ENCODE measurements around the gene SMPD3. TPM values are rescaled to one million over a fixed set of nuclear protein-coding genes. Genes with fewer than 3 reads are reported as not detected.
A peak's percentile ranks its signal among the peaks of the same experiment; 100 is the strongest.

The SMPD3 gene
- total and polyA plus RNA-seq, 2 experiments from 2014 or later, result 0.57 to 0.83 TPM

DNA sequence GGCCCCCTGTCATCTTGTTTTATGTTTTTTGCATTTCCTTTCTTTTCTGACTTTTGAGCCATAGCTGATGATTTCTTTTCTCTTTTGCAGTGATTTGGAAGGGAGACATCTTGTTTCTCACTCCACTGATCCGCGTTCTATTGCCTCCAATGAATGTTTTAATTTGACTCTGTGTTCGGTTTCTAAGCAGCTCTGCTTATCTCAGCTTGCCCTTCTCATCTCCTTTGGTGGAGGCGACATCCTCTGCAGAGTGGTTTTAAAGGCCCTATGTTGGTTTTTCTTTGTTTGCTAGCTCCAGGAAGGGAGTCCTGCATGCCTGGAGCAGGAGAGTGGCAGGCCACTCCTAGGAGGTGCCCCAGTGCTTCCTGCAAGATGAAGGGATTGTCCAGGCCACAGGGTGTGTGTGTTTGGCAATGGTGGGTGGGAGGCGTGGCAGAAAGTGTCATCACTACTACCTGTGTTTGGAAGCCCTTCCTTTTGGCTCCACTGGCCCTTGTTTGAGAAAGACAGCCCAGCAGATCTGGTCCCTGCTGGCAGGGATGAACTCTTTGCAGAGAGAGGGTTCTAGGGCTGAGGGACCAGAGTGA, 13.6 kb downstream of the SMPD3 start:
- no peak overlapping the region for H3K4me2 ChIP-seq
- no peaks in the 10 kb centered on the region for H3F3A ChIP-seq (replicated peaks; ENCODE audit: low read depth)
- H3K9me3 Mint-ChIP-seq, result peaks cover 7% of the 10 kb centered on the region
- no peaks in the 10 kb centered on the region for H3K4me1 ChIP-seq (ENCODE audit: insufficient read depth)
- H3K79me2 ChIP-seq (replicated peaks; ENCODE audit: insufficient read depth), result no peaks in the 10 kb centered on the region
- peaks cover 4% of the 10 kb centered on the region; the same call in 1 of the 3 replicates for H3K4me1 Mint-ChIP-seq
- 0 out of 2 replicates have a peak, but pooled peaks cover 5% of the 10 kb centered on the region for H3K9me2 ChIP-seq (ENCODE audit: insufficient read depth)
- H2AFZ ChIP-seq, result peak overlapping the region; percentile 93
- no peak for TF ChIP-seq ZNF114 (CRISPR knock-in tag; IDR thresholded peaks at IDR 0.05)
- TF ChIP-seq CREB1 (CRISPR knock-in tag; IDR thresholded peaks at IDR 0.05; ENCODE audit: low read depth), result no peak
- no peak for TF ChIP-seq EZH2 (IDR thresholded peaks at IDR 0.05; ENCODE audit: low read depth, unreplicated experiment)
- TF ChIP-seq POLR2AphosphoS5 (IDR thresholded peaks at IDR 0.05; ENCODE audit: low read depth), result no peak
- TF ChIP-seq, protein P1, sequence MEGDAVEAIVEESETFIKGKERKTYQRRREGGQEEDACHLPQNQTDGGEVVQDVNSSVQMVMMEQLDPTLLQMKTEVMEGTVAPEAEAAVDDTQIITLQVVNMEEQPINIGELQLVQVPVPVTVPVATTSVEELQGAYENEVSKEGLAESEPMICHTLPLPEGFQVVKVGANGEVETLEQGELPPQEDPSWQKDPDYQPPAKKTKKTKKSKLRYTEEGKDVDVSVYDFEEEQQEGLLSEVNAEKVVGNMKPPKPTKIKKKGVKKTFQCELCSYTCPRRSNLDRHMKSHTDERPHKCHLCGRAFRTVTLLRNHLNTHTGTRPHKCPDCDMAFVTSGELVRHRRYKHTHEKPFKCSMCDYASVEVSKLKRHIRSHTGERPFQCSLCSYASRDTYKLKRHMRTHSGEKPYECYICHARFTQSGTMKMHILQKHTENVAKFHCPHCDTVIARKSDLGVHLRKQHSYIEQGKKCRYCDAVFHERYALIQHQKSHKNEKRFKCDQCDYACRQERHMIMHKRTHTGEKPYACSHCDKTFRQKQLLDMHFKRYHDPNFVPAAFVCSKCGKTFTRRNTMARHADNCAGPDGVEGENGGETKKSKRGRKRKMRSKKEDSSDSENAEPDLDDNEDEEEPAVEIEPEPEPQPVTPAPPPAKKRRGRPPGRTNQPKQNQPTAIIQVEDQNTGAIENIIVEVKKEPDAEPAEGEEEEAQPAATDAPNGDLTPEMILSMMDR (conservative IDR thresholded peaks at IDR 0.05; ENCODE audit: low read depth in 2 of 2), result no peak
- TF ChIP-seq JUNB (IDR thresholded peaks at IDR 0.05; ENCODE audit: unreplicated experiment), result no peak
- TF ChIP-seq NANOG (IDR thresholded peaks at IDR 0.05; ENCODE audit: borderline replicate concordance), result no peak
- no peak for TF ChIP-seq EZH2phosphoT487 (IDR thresholded peaks at IDR 0.05; ENCODE audit: unreplicated experiment)
- TF ChIP-seq STAT1 (IDR thresholded peaks at IDR 0.05; ENCODE audit: unreplicated experiment), result no peak
- no peak for TF ChIP-seq ZNF331 (CRISPR knock-in tag; IDR thresholded peaks at IDR 0.05; ENCODE audit: low read depth)
- TF ChIP-seq, protein P2, sequence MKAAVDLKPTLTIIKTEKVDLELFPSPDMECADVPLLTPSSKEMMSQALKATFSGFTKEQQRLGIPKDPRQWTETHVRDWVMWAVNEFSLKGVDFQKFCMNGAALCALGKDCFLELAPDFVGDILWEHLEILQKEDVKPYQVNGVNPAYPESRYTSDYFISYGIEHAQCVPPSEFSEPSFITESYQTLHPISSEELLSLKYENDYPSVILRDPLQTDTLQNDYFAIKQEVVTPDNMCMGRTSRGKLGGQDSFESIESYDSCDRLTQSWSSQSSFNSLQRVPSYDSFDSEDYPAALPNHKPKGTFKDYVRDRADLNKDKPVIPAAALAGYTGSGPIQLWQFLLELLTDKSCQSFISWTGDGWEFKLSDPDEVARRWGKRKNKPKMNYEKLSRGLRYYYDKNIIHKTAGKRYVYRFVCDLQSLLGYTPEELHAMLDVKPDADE (IDR thresholded peaks at IDR 0.05), result no peak
- TF ChIP-seq, protein P3, sequence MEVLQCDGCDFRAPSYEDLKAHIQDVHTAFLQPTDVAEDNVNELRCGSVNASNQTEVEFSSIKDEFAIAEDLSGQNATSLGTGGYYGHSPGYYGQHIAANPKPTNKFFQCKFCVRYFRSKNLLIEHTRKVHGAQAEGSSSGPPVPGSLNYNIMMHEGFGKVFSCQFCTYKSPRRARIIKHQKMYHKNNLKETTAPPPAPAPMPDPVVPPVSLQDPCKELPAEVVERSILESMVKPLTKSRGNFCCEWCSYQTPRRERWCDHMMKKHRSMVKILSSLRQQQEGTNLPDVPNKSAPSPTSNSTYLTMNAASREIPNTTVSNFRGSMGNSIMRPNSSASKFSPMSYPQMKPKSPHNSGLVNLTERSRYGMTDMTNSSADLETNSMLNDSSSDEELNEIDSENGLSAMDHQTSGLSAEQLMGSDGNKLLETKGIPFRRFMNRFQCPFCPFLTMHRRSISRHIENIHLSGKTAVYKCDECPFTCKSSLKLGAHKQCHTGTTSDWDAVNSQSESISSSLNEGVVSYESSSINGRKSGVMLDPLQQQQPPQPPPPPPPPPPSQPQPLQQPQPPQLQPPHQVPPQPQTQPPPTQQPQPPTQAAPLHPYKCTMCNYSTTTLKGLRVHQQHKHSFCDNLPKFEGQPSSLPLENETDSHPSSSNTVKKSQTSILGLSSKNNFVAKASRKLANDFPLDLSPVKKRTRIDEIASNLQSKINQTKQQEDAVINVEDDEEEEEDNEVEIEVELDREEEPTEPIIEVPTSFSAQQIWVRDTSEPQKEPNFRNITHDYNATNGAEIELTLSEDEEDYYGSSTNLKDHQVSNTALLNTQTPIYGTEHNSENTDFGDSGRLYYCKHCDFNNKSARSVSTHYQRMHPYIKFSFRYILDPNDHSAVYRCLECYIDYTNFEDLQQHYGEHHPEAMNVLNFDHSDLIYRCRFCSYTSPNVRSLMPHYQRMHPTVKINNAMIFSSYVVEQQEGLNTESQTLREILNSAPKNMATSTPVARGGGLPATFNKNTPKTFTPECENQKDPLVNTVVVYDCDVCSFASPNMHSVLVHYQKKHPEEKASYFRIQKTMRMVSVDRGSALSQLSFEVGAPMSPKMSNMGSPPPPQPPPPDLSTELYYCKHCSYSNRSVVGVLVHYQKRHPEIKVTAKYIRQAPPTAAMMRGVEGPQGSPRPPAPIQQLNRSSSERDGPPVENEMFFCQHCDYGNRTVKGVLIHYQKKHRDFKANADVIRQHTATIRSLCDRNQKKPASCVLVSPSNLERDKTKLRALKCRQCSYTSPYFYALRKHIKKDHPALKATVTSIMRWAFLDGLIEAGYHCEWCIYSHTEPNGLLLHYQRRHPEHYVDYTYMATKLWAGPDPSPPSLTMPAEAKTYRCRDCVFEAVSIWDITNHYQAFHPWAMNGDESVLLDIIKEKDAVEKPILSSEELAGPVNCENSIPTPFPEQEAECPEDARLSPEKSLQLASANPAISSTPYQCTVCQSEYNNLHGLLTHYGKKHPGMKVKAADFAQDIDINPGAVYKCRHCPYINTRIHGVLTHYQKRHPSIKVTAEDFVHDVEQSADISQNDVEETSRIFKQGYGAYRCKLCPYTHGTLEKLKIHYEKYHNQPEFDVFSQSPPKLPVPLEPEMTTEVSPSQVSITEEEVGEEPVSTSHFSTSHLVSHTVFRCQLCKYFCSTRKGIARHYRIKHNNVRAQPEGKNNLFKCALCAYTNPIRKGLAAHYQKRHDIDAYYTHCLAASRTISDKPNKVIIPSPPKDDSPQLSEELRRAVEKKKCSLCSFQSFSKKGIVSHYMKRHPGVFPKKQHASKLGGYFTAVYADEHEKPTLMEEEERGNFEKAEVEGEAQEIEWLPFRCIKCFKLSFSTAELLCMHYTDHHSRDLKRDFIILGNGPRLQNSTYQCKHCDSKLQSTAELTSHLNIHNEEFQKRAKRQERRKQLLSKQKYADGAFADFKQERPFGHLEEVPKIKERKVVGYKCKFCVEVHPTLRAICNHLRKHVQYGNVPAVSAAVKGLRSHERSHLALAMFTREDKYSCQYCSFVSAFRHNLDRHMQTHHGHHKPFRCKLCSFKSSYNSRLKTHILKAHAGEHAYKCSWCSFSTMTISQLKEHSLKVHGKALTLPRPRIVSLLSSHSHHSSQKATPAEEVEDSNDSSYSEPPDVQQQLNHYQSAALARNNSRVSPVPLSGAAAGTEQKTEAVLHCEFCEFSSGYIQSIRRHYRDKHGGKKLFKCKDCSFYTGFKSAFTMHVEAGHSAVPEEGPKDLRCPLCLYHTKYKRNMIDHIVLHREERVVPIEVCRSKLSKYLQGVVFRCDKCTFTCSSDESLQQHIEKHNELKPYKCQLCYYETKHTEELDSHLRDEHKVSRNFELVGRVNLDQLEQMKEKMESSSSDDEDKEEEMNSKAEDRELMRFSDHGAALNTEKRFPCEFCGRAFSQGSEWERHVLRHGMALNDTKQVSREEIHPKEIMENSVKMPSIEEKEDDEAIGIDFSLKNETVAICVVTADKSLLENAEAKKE (CRISPR knock-in tag; IDR thresholded peaks at IDR 0.05), result no peak
- TF ChIP-seq, protein P4, sequence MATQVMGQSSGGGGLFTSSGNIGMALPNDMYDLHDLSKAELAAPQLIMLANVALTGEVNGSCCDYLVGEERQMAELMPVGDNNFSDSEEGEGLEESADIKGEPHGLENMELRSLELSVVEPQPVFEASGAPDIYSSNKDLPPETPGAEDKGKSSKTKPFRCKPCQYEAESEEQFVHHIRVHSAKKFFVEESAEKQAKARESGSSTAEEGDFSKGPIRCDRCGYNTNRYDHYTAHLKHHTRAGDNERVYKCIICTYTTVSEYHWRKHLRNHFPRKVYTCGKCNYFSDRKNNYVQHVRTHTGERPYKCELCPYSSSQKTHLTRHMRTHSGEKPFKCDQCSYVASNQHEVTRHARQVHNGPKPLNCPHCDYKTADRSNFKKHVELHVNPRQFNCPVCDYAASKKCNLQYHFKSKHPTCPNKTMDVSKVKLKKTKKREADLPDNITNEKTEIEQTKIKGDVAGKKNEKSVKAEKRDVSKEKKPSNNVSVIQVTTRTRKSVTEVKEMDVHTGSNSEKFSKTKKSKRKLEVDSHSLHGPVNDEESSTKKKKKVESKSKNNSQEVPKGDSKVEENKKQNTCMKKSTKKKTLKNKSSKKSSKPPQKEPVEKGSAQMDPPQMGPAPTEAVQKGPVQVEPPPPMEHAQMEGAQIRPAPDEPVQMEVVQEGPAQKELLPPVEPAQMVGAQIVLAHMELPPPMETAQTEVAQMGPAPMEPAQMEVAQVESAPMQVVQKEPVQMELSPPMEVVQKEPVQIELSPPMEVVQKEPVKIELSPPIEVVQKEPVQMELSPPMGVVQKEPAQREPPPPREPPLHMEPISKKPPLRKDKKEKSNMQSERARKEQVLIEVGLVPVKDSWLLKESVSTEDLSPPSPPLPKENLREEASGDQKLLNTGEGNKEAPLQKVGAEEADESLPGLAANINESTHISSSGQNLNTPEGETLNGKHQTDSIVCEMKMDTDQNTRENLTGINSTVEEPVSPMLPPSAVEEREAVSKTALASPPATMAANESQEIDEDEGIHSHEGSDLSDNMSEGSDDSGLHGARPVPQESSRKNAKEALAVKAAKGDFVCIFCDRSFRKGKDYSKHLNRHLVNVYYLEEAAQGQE (IDR thresholded peaks at IDR 0.05; ENCODE audit: unreplicated experiment), result no peak
- no peaks in the 10 kb centered on the region for H4K20me1 ChIP-seq (replicated peaks; ENCODE audit: insufficient read depth)
- H3K4me3 ChIP-seq, result no peak overlapping the region
- no peak overlapping the region for H3K27ac Mint-ChIP-seq
- ATAC-seq (peak; percentile 40; the same call in 1 of the 3 replicates), DNase-seq (ENCODE audit: low spot score) (no peak)
- H3K36me3 ChIP-seq (ENCODE audit: insufficient read depth), result no peaks in the 10 kb centered on the region
- H3K36me3 Mint-ChIP-seq (ENCODE audit: low read depth), result peaks cover 2% of the 10 kb centered on the region; the same call in 1 of the 3 replicates
- H3K27me3 Mint-ChIP-seq (ENCODE audit: insufficient read depth, low read depth, poor library complexity), result peaks cover 3% of the 10 kb centered on the region
- no peak overlapping the region for H3K27ac ChIP-seq (ENCODE audit: low read depth)
- H3K27me3 ChIP-seq (ENCODE audit: insufficient read depth), result no peaks in the 10 kb centered on the region
- H3K4me3 Mint-ChIP-seq, result no peak overlapping the region
